Stimulated activated naive CD8-positive, alpha-beta T cell treated with anti-CD3 and anti-CD28 coated beads, Interleukin-15, Interleukin-2, amounts not matched to agents 100 ng/mL and 50 ng/mL, for 24 hours (primary cell): ENCODE data around the gene TBCEL.

ENCODE experiments used
- H3K27ac Mint-ChIP-seq: one replicate; pipeline ENCODE4 v1.8.0; 2021; ENCODE audit warnings: mild to moderate bottlenecking, mixed read lengths
- H3K27me3 Mint-ChIP-seq: one replicate; pipeline ENCODE4 v1.8.0; 2021; ENCODE audit warnings: mixed read lengths
- H3K36me3 Mint-ChIP-seq: one replicate; pipeline ENCODE4 v1.8.0; 2021; ENCODE audit warnings: low read depth, mixed read lengths
- H3K4me1 Mint-ChIP-seq: one replicate; pipeline ENCODE4 v1.8.0; 2021; ENCODE audit warnings: low read depth, mixed read lengths
- H3K4me3 Mint-ChIP-seq: one replicate; pipeline ENCODE4 v1.8.0; 2021; ENCODE audit warnings: mild to moderate bottlenecking, mixed read lengths
- H3K9me3 Mint-ChIP-seq: one replicate; pipeline ENCODE4 v1.8.0; 2021; ENCODE audit warnings: mixed read lengths

The TBCEL gene

DNA sequence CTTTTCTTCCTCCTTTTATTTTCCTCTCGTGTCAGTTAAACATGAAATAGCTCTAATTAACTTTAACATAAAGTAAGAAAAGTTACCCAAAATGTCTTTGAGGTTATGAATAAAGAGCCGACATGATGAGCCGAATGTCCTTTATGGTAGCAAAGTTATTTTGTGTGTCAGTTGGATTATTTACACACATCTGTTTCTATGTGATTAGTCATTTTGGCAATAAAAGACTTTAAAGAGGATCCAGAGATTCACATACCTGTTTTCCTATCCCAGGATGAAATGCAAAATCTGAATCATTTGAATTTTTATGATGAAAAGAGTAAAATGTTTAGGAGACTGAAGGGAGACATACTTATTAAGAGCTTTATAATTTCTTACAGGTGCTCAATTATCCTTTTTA lies 43.1 kb downstream of the TBCEL start:
- Mint-ChIP-seq H3K36me3 (peaks cover 56% of the 10 kb centered on the region), H3K27ac (no peak overlapping the region), H3K9me3 (peaks cover 3% of the 10 kb centered on the region), H3K4me1 (no peaks in the 10 kb centered on the region), H3K27me3 (no peaks in the 10 kb centered on the region), H3K4me3 (no peak overlapping the region)

DNA sequence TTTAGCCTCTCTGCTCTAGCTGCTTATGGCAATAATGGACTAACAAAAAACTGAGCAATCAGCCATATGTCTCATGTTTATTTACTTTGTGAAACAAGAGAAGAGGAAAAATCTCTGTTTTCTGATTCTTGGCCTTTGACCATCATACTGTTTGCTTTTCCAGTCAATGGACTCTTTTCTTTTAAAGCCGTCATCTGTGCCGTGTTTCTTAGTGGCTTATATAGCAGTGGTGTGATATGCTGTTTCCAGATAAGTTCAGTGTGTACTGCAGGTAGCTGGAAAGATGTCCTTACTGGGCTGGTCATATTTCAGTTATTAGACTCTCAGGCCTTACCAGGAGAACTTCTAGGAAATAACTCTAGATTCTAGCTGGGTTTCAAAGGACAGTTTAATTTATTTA lies 43.6 kb downstream of the TBCEL start:
- peaks cover 52% of the 10 kb centered on the region for H3K36me3 Mint-ChIP-seq
- H3K27ac Mint-ChIP-seq = no peak overlapping the region
- H3K4me1 Mint-ChIP-seq = no peaks in the 10 kb centered on the region
- H3K4me3 Mint-ChIP-seq = no peak overlapping the region
- H3K9me3 Mint-ChIP-seq = peaks cover 3% of the 10 kb centered on the region
- H3K27me3 Mint-ChIP-seq = no peaks in the 10 kb centered on the region

DNA sequence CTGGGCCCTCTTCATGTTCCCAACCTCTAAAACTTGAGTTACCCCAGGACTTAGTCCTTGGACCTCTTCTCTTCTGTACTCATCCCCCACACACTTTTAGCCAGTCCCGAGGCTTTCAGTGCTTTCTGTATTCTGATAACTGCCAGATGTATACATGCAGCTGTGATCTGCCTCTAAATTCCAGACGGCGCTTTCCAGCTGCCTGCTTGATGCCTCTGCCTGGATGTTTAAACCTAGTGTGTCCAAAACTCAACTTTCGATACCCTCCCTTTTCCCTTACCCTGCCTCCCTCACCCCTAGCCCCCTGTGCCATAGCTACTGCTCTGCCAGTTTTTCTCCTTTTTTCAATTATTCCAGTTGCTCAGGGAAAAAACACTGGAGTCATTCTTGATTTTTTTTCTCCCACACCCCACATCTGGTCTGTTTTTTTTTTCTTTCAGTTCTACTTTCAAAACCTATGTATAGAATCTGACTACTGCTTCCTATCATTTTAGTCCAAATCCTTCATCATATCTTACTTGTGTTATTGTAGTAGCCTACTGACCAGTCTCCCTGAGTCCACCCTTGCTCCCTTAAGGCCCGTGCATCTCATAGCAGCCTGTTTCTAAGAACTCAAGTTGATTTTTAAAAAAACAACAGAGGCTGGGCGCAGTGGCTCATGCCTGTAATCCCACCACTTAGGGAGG lies 44.2 kb downstream of the TBCEL start:
- H3K9me3 Mint-ChIP-seq = peaks cover 3% of the 10 kb centered on the region
- no peak overlapping the region for H3K27ac Mint-ChIP-seq
- H3K36me3 Mint-ChIP-seq = peaks cover 46% of the 10 kb centered on the region
- H3K27me3 Mint-ChIP-seq = no peaks in the 10 kb centered on the region
- H3K4me3 Mint-ChIP-seq = no peak overlapping the region
- no peaks in the 10 kb centered on the region for H3K4me1 Mint-ChIP-seq

DNA sequence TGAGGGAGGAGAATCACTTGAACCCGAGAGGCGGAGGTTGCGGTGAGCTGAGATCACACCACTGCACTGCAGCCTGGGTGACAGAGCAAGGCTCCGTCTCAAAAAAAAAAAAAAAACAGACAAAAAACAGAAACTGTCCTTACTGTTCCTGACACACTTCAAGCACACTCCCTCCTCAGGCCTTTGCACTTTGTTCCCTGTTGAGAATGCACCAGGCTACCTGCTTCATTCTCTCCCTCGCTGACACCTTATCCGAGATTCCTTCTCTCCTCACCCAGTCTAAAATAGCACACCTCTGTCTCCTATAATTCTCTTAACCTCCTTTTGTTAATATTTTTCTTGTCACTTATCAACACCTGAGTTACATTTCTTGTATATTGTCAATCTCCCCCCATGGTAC lies 44.9 kb downstream of the TBCEL start:
- no peak overlapping the region for H3K27ac Mint-ChIP-seq
- H3K27me3 Mint-ChIP-seq = no peaks in the 10 kb centered on the region
- H3K4me1 Mint-ChIP-seq = no peaks in the 10 kb centered on the region
- peaks cover 3% of the 10 kb centered on the region for H3K9me3 Mint-ChIP-seq
- peaks cover 41% of the 10 kb centered on the region for H3K36me3 Mint-ChIP-seq
- H3K4me3 Mint-ChIP-seq = no peak overlapping the region

DNA sequence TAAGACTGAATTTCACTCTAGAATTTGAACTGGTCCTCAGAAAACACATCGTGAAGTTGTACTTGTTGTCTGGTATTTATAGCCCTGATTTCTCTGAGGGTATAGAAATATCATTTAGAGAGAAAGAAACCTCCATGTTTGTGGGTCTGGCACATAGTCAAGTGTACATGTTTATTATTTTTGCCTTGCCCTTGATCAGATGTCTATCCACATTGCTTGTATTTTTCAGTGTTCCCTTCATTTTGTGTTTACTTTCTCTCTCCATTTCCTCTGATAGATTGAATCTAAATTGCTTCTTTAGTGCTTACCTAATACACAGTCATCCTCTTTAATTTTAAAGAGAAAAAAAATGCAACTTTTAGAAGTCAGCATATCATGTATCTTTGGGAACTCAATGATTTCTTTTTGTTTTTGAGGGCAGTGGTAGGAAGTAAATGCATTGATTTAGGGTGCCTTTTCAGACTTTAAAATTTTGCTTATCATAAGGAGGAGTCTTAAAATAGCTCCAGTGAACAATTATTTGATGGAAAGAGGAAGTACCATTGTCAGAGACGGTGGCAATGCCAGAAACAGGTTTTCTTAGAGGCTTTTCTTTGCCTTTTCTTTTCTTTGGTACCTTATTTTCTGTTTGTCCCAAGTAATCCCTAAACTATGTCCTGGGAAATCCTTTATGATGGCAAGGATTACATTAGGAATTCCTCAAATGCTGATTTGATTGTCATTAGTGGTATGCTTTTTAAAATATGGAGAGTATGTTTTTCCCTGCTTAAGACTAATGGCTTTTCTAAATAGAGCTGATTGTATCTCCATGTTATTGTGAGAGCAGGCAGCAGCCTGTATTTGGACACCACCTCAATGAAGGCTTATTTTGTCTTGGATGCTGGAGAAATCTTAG lies 47.3 kb downstream of the TBCEL start:
- H3K9me3 Mint-ChIP-seq = peaks cover 3% of the 10 kb centered on the region
- no peak overlapping the region for H3K27ac Mint-ChIP-seq
- peaks cover 46% of the 10 kb centered on the region for H3K36me3 Mint-ChIP-seq
- no peaks in the 10 kb centered on the region for H3K4me1 Mint-ChIP-seq
- no peak overlapping the region for H3K4me3 Mint-ChIP-seq
- no peaks in the 10 kb centered on the region for H3K27me3 Mint-ChIP-seq

DNA sequence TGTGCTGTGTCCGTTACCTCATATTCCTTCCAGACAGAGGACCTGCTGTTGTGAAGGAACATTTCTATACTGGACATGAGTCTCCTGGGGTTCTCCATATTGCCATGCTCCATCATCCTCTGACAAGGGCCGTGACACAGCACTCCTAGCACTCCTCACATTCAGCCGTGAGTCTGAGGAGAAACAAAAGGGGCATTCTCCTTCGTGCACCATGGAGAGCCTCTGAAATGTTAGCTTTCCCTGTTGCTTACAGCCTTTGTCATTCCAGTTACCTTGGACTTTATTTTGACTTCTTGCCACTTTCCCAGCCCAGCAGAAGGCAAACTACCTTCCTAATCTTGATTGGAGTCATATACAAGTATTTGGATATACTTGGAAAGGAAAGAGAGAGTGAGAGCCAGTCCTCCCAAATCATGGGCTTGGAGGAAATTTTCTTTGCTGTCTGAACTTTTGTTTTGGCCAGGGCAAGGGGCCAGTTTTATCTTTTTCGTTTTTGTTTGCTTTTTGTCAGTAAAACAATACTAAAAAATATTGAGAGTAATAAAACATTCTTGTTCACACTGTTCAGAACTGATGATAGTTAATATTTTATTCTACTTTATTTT lies 48.0 kb downstream of the TBCEL start:
- Mint-ChIP-seq H3K36me3 (peaks cover 41% of the 10 kb centered on the region), H3K4me1 (no peaks in the 10 kb centered on the region)

DNA sequence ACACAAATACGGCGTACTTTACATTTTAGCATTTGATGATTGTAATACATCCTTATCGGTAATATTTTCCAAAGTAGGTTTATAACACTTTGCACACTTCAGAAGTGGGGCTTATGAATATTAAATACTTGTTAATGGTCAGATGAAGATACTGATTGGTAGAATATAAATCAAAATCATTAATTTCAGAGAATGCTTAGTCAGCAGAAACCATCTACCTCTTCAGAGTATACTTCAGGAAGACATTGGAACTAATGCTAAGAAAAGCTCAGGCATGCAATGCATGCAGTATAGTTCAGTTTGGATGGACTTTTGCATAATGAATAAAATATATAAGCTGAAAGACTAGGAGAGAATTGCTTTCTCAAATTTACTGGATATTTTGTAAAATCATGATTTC lies 57.4 kb downstream of the TBCEL start:
- peaks cover 19% of the 10 kb centered on the region for H3K36me3 Mint-ChIP-seq
- H3K27me3 Mint-ChIP-seq = no peaks in the 10 kb centered on the region
- H3K4me1 Mint-ChIP-seq = peaks cover 9% of the 10 kb centered on the region
- H3K9me3 Mint-ChIP-seq = no peaks in the 10 kb centered on the region
- H3K4me3 Mint-ChIP-seq = no peak overlapping the region
- H3K27ac Mint-ChIP-seq = no peak overlapping the region

More for the DNA sequence above, 48.0 kb downstream of the TBCEL start:
- Mint-ChIP-seq H3K27me3 (no peaks in the 10 kb centered on the region), H3K4me3 (no peak overlapping the region), H3K9me3 (peaks cover 3% of the 10 kb centered on the region), H3K27ac (no peak overlapping the region)

DNA sequence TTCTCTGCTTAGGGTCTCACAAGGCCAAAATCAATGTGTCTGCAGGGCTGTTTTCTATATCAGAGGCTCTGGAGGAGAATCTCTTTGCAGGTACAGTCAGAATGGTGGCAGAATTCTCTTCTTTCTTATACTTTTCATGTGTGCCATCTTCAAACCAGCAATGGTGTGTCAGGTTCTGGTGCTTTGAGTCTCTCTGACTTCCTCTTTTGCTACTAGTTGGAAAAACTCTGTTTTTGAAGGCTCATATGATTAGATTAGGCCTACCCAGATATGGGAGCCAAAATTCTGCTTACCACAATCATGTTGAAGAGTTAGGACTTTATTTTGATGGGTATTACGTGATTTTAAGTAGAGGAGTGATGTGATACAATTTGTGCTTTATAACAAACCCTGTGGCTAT lies 58.3 kb downstream of the TBCEL start:
- Mint-ChIP-seq H3K27me3 (no peaks in the 10 kb centered on the region), H3K4me1 (peaks cover 9% of the 10 kb centered on the region), H3K4me3 (no peak overlapping the region), H3K36me3 (peaks cover 25% of the 10 kb centered on the region), H3K9me3 (no peaks in the 10 kb centered on the region), H3K27ac (no peak overlapping the region)

DNA sequence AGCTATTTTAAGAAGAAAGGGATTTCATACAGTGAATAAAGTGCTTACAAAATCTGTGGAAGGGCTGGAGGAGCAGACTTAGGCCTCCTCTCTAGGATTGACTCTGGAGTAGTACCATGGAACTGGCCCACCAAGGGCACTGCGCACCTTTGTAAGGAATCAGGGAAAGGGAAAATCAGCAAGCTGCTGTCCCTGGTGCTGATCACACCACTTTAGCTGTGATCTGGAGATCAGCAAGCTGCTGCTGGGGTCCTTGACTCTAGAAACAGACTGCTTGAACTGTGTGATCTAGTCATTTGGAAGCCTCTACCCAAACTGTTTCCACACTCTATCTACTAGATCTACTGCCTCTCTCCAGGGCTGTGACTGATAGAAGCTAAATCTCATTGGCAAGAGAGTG lies 58.8 kb downstream of the TBCEL start:
- H3K4me1 Mint-ChIP-seq = peaks cover 9% of the 10 kb centered on the region
- no peaks in the 10 kb centered on the region for H3K9me3 Mint-ChIP-seq
- peaks cover 29% of the 10 kb centered on the region for H3K36me3 Mint-ChIP-seq
- H3K27me3 Mint-ChIP-seq = no peaks in the 10 kb centered on the region
- H3K4me3 Mint-ChIP-seq = no peak overlapping the region
- H3K27ac Mint-ChIP-seq = no peak overlapping the region

DNA sequence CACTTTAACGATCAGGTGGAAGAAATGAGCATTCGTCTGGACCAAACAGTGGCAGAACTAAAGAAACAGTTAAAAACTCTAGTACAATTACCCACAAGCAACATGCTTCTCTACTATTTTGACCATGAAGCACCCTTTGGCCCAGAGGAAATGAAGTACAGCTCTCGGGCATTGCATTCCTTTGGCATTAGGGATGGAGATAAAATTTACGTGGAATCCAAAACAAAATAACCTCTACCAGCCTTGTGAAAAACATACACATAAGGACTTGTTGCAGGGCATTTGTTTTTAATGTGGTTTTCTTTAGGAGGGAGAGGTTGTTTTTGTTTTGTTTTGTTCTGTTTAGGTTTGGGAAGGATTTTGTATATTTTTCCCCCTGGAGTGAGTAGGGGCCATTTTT lies 63.0 kb downstream of the TBCEL start:
- peaks cover 4% of the 10 kb centered on the region for H3K4me1 Mint-ChIP-seq
- H3K36me3 Mint-ChIP-seq = peaks cover 23% of the 10 kb centered on the region
- H3K9me3 Mint-ChIP-seq = no peaks in the 10 kb centered on the region
- no peak overlapping the region for H3K27ac Mint-ChIP-seq
- no peak overlapping the region for H3K4me3 Mint-ChIP-seq
- no peaks in the 10 kb centered on the region for H3K27me3 Mint-ChIP-seq

DNA sequence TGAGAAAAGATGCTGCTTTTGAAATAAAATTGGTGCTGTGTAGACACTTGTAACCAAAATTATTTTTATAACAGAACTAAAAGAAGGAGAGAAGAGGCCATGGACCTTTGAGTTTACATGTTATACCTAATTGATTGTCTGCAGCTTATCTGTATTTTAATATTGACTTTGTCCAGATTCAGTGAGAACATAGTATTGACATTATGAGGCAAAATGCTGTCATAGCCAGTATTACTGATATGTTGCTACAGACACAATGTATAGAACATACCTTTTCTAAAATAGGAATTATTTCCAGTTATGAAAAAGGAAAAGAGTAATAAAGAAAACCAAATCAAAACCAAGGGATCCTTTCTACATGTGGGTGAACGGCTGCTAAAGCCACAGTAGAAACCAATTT lies 65.7 kb downstream of the TBCEL start:
- Mint-ChIP-seq H3K27ac (no peak overlapping the region), H3K9me3 (no peaks in the 10 kb centered on the region), H3K27me3 (no peaks in the 10 kb centered on the region), H3K4me3 (no peak overlapping the region), H3K4me1 (peaks cover 4% of the 10 kb centered on the region), H3K36me3 (peaks cover 18% of the 10 kb centered on the region)

DNA sequence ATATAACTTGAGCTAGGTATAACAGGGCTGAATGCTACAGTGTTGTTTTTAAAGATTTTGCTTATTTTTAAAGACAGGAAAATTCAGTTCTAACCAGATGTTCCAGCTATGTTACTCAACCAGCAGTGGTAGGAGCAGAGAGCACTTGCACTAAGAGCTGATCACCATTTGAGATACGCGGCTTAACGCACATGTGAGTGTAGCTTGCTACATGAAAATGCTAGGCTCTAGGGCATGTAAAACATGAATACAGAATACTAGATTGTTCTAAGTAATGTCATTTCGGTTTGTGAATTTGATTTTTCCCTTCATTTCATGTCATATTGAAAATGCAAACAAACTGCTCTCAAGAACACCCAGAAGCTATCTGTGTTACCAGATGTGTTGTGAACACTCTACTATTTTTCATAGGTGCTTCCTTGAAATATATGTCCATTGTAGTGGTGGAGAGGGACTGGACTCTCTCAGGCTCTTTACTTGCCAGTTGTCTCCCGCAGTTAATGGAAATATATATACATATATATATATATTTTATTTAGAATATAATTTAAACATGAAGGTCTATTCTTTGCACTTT lies 66.3 kb downstream of the TBCEL start:
- no peaks in the 10 kb centered on the region for H3K27me3 Mint-ChIP-seq
- no peak overlapping the region for H3K4me3 Mint-ChIP-seq
- no peaks in the 10 kb centered on the region for H3K9me3 Mint-ChIP-seq
- H3K4me1 Mint-ChIP-seq = peaks cover 4% of the 10 kb centered on the region
- H3K36me3 Mint-ChIP-seq = peaks cover 18% of the 10 kb centered on the region
- no peak overlapping the region for H3K27ac Mint-ChIP-seq

DNA sequence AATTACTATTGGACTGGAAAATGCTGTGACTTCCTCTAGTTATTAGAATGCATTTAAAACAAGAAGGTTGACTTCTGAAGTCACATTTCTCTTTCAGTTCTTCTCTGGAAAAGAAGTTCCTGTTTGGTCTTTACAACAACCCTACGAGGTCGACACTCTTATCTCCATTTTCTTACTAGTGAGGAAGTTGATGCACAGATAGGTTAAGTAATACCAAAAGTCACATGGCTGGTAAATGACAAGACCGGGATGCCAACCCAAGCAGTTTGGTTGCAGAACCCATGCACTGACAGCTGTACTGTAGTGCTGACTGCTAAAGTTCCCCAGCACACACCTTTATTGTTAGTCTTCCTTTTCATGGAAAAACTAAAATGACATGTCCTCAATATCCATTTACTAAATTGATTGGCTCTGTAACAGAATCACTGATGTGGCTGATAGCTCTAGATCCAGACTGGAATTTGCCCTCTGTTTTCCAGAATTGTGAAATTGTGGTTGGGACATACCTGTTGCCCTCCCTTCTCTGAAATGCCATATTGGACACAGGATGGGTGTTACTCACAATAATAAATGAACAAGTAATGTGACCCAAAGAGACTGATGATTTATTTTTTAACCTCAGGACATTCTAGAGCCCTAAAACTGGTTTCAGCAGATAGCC lies 67.7 kb downstream of the TBCEL start:
- H3K36me3 Mint-ChIP-seq = peaks cover 14% of the 10 kb centered on the region
- H3K4me3 Mint-ChIP-seq = no peak overlapping the region
- no peaks in the 10 kb centered on the region for H3K27me3 Mint-ChIP-seq
- peaks cover 4% of the 10 kb centered on the region for H3K4me1 Mint-ChIP-seq
- H3K27ac Mint-ChIP-seq = no peak overlapping the region
- no peaks in the 10 kb centered on the region for H3K9me3 Mint-ChIP-seq

DNA sequence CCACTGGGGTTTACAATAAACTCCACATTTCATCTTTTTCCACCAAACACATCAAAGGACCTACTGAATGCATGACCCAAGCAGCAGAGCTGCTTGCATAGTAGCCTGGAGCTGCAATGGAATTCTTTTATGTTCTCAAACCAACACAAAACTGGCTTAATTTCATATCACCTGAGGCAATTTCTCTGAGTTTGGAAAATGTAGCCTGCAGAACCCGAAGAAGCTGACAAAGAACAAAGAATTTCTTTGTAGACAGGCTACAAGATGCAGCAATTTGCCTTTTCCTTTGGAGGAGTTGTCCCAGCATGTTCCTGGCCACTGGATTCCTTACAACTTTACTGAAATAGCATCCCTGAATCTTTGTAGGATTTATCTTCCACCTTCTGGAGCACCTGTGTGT lies 71.7 kb downstream of the TBCEL start:
- Mint-ChIP-seq H3K4me1 (peaks cover 4% of the 10 kb centered on the region), H3K27me3 (no peaks in the 10 kb centered on the region), H3K9me3 (no peaks in the 10 kb centered on the region), H3K36me3 (no peaks in the 10 kb centered on the region), H3K4me3 (no peak overlapping the region), H3K27ac (no peak overlapping the region)
